Mucosa of gallbladder (tissue), 1 donor: ENCODE data around the gene ZCCHC24. TPM values are rescaled to one million over a fixed set of nuclear protein-coding genes. Genes with fewer than 3 reads are reported as not detected.

Experiments
- total RNA-seq: library from RNA; stranded (reverse); gene quantifications from one replicate; pipeline ENCODE4 v1.2.1, GENCODE V29; 2021
- donor health status: DM: no; HTN: no; CAD: no.

Gene ZCCHC24
- total RNA-seq, 1 donor from 2014 or later: 36.7 TPM

Other genes with a start within 250 kb of the ZCCHC24 start
- 49.4 TPM for gene PPIF, start 98.2 kb downstream of the ZCCHC24 start, total RNA-seq
- gene EIF5AL1, start 66.9 kb upstream of the ZCCHC24 start, total RNA-seq: 0.14 TPM
- gene SFTPA2, start 114.8 kb upstream of the ZCCHC24 start, total RNA-seq: 7.9 TPM
- gene SFTPA1, start 165.3 kb upstream of the ZCCHC24 start, total RNA-seq: 7.0 TPM